H1 (cell line): ENCODE measurements around the gene TWSG1. TPM values are rescaled to one million over a fixed set of nuclear protein-coding genes. Genes with fewer than 3 reads are reported as not detected.
A peak's percentile ranks its signal among the peaks of the same experiment; 100 is the strongest.

Source experiments
- CTCF ChIA-PET: fragments of 300-600 bp; sonication (Branson Sonifier 250); formaldehyde crosslinking; loops from one replicate; lab custom pipeline; 2021; ENCODE audit not compliant: partially characterized antibody; lab: Charles Lee
- POLR2A ChIA-PET: fragments of 300-600 bp; sonication (Branson Sonifier 250); formaldehyde crosslinking; loops from one replicate; lab custom pipeline; 2021; ENCODE audit warnings: inconsistent platforms; ENCODE audit not compliant: partially characterized antibody; lab: Charles Lee
- DNase-seq, 2 experiments: peaks; one replicate each; pipeline versions ENCODE4 v3.0.0 to v3.0.0-alpha.2; 2010 to 2022; ENCODE audit warnings: low spot score in 2 of 2, low read depth in 1 of 2, mixed read lengths in 1 of 2
- FAIRE-seq: peaks from 2 replicates; lab custom pipeline; 2011; peaks lifted over from hg19 to GRCh38; lab: Jason Lieb, UNC
- H2AFZ ChIP-seq: 2 replicates; pipeline ENCODE4 v1.8.1; 2012; ENCODE audit warnings: low read length, inconsistent platforms
- H2AK5ac ChIP-seq: 2 replicates; pipeline ENCODE4 v1.6.1; 2013; ENCODE audit warnings: low read depth, low read length
- H2BK120ac ChIP-seq: replicated peaks from 2 replicates; pipeline ENCODE3; 2013; ENCODE audit warnings: low read depth, low read length, inconsistent platforms
- H2BK12ac ChIP-seq: 2 replicates; pipeline ENCODE4 v1.6.1; 2013; ENCODE audit warnings: low read depth, low read length
- H2BK15ac ChIP-seq: 2 replicates; pipeline ENCODE4 v1.6.1; 2013; ENCODE audit warnings: low read length
- H2BK20ac ChIP-seq: 2 replicates; pipeline ENCODE4 v1.6.1; 2013; ENCODE audit warnings: low read length
- H2BK5ac ChIP-seq: 2 replicates; pipeline ENCODE4 v1.6.1; 2013; ENCODE audit warnings: low read depth, low read length
- H3K14ac ChIP-seq: 2 replicates; pipeline ENCODE4 v1.6.1; 2013; ENCODE audit warnings: inconsistent platforms; ENCODE audit not compliant: insufficient read length
- H3K18ac ChIP-seq: 2 replicates; pipeline ENCODE4 v1.6.1; 2013; ENCODE audit warnings: low read length; ENCODE audit errors: extremely low read depth
- H3K23ac ChIP-seq: 2 replicates; pipeline ENCODE4 v1.6.1; 2013; ENCODE audit warnings: inconsistent platforms; ENCODE audit not compliant: insufficient read length
- H3K23me2 ChIP-seq: 2 replicates; pipeline ENCODE4 v1.6.1; 2013; ENCODE audit warnings: low read depth, low read length
- H3K27ac ChIP-seq: 2 replicates; pipeline ENCODE4 v1.6.1; 2011; ENCODE audit warnings: low read depth, low read length, inconsistent platforms
- H3K27me3 ChIP-seq, 4 experiments: replicated peaks in 1 of 4; 1 replicate in 1 of 4; 2 replicates in 3 of 4; pipeline versions ENCODE4 v1.6.1 to v1.8.1; 2011 to 2013; ENCODE audit warnings: low read length in 3 of 4, mild to moderate bottlenecking in 3 of 4, inconsistent platforms in 2 of 4, mixed read lengths in 2 of 4, moderate library complexity in 1 of 4; ENCODE audit not compliant: control insufficient read depth in 3 of 4, insufficient read depth in 3 of 4; ENCODE audit errors: extremely low read depth in 1 of 4
- H3K36me3 ChIP-seq, 4 experiments: 2 replicates each; pipeline versions ENCODE4 v1.6.1 to v1.8.1; 2011 to 2013; ENCODE audit warnings: mild to moderate bottlenecking in 4 of 4, low read length in 3 of 4, moderate library complexity in 2 of 4, control low read depth in 1 of 4, inconsistent platforms in 1 of 4; ENCODE audit not compliant: insufficient read depth in 4 of 4, control insufficient read depth in 2 of 4
- H3K4ac ChIP-seq: replicated peaks from 2 replicates; pipeline ENCODE3; 2013; ENCODE audit warnings: low read length, low read depth, mixed read lengths, inconsistent platforms; ENCODE audit not compliant: insufficient read length
- H3K4me1 ChIP-seq, 4 experiments: replicated peaks in 1 of 4; 1 replicate in 1 of 4; 2 replicates in 3 of 4; pipeline versions ENCODE4 v1.6.1 to v1.8.1; 2011 to 2013; ENCODE audit warnings: low read length in 3 of 4, inconsistent platforms in 2 of 4, mixed read lengths in 1 of 4; ENCODE audit not compliant: insufficient read depth in 4 of 4, control insufficient read depth in 3 of 4
- H3K4me2 ChIP-seq, 2 experiments: 2 replicates each; pipeline versions ENCODE4 v1.6.1 to v1.8.1; 2011 to 2013; ENCODE audit warnings: low read depth in 2 of 2, low read length in 2 of 2, control low read depth in 1 of 2, inconsistent platforms in 1 of 2, mild to moderate bottlenecking in 1 of 2; ENCODE audit not compliant: insufficient read depth in 1 of 2
- H3K4me3 ChIP-seq, 4 experiments: fragments of 200-600, 300-600 bp in 1 of 4; sonication (generic), shearing (Covaris generic), sonication (Bioruptor Twin) in 1 of 4; 2 replicates each; pipeline versions ENCODE4 v1.5.1 to v1.8.1; 2011 to 2016; ENCODE audit warnings: low read length in 4 of 4, low read depth in 3 of 4, control low read depth in 2 of 4, inconsistent platforms in 2 of 4, mild to moderate bottlenecking in 2 of 4, mixed read lengths in 1 of 4, moderate library complexity in 1 of 4; ENCODE audit not compliant: insufficient read depth in 2 of 4; ENCODE audit errors: extremely low read depth in 1 of 4
- H3K56ac ChIP-seq: replicated peaks from 2 replicates; pipeline ENCODE3; 2013; ENCODE audit warnings: low read depth, mild to moderate bottlenecking, mixed read lengths, low read length, inconsistent platforms; ENCODE audit not compliant: insufficient read length
- H3K79me1 ChIP-seq: 2 replicates; pipeline ENCODE4 v1.6.1; 2013; ENCODE audit warnings: low read depth, low read length, control low read depth
- H3K79me2 ChIP-seq, 2 experiments: 2 replicates each; pipeline versions ENCODE4 v1.6.1 to v1.8.1; 2012 to 2013; ENCODE audit warnings: low read length in 2 of 2, mild to moderate bottlenecking in 2 of 2, inconsistent platforms in 1 of 2; ENCODE audit not compliant: insufficient read depth in 2 of 2, control insufficient read depth in 1 of 2
- H3K9ac ChIP-seq, 4 experiments: replicated peaks in 1 of 4; 1 replicate in 1 of 4; 2 replicates in 3 of 4; pipeline versions ENCODE4 v1.6.1 to v1.8.1; 2011 to 2013; ENCODE audit warnings: low read depth in 3 of 4, low read length in 3 of 4, control low read depth in 2 of 4, mild to moderate bottlenecking in 2 of 4, moderate library complexity in 2 of 4, inconsistent platforms in 1 of 4; ENCODE audit errors: extremely low read depth in 1 of 4
- H3K9me3 ChIP-seq, 2 experiments: 2 replicates each; pipeline versions ENCODE4 v1.6.1 to v1.8.1; 2012 to 2013; ENCODE audit warnings: mild to moderate bottlenecking in 2 of 2, moderate library complexity in 2 of 2, control low read depth in 1 of 2, inconsistent platforms in 1 of 2, low read depth in 1 of 2, low read length in 1 of 2, mixed read lengths in 1 of 2; ENCODE audit not compliant: insufficient read depth in 2 of 2
- H4K20me1 ChIP-seq, 2 experiments: replicated peaks in 1 of 2; 2 replicates each; pipeline versions ENCODE3 to v1.8.1; 2011 to 2013; ENCODE audit warnings: inconsistent platforms in 2 of 2, low read length in 2 of 2, mild to moderate bottlenecking in 1 of 2; ENCODE audit not compliant: insufficient read depth in 2 of 2, control insufficient read depth in 1 of 2
- H4K5ac ChIP-seq: 2 replicates; pipeline ENCODE4 v1.6.1; 2013; ENCODE audit warnings: low read length, low read depth, mixed read lengths, inconsistent platforms; ENCODE audit not compliant: insufficient read length
- H4K8ac ChIP-seq: 2 replicates; pipeline ENCODE4 v1.8.0; 2013; ENCODE audit warnings: mild to moderate bottlenecking, moderate library complexity, low read length, inconsistent platforms; ENCODE audit not compliant: insufficient read depth; ENCODE audit errors: extremely low read depth
- H4K91ac ChIP-seq: replicated peaks from 2 replicates; pipeline ENCODE3; 2013; ENCODE audit warnings: low read length, mixed read lengths, inconsistent platforms; ENCODE audit not compliant: insufficient read length
- ASH2L ChIP-seq: fragments of 200-600, 300-600 bp; sonication (generic); IDR thresholded peaks from one replicate; pipeline ENCODE4 v1.7.1; 2017; ENCODE audit warnings: low read length
- POLR2A ChIP-seq, 2 experiments: IDR thresholded peaks; 1 replicate in 1 of 2; 2 replicates in 1 of 2; pipeline ENCODE4 v1.6.1; 2011; ENCODE audit warnings: low read depth in 2 of 2, low read length in 2 of 2, mild to moderate bottlenecking in 2 of 2; ENCODE audit errors: control extremely low read depth in 1 of 2
- RXRA ChIP-seq: IDR thresholded peaks from 2 replicates; pipeline ENCODE4 v1.6.1; 2011; ENCODE audit warnings: low read depth, mild to moderate bottlenecking, low read length, moderate library complexity; ENCODE audit not compliant: insufficient read depth
- TAF7 ChIP-seq: optimal IDR thresholded peaks from 2 replicates; pipeline ENCODE3; 2011; ENCODE audit warnings: low read depth, mild to moderate bottlenecking, inconsistent platforms, low read length, moderate library complexity, borderline replicate concordance
- WGBS, 2 experiments: shearing (Covaris generic) in 1 of 2; methylation state at CpG; one replicate each; pipeline versions ENCODE4 v1.1.6 to v1.1.7; 2013 to 2015; ENCODE audit warnings: low lambda C conversion rate in 2 of 2, mixed read lengths in 2 of 2, inconsistent platforms in 1 of 2, low coverage in 1 of 2, missing lambda C conversion rate in 1 of 2; ENCODE audit not compliant: insufficient replicate concordance in 2 of 2, insufficient coverage in 1 of 2, insufficient read length in 1 of 2; ENCODE audit errors: extremely low coverage in 1 of 2, missing lambda C conversion rate in 1 of 2; 5-methylcytosine and 5-hydroxymethylcytosine counted together
- polyA plus RNA-seq, 7 experiments: library from polyadenylated mRNA; depleted of rRNA in 3 of 7; stranded (reverse) in 5 of 7; unstranded in 2 of 7; fragments of >200 nt in 5 of 7; fragments of 200-250 nt in 2 of 7; gene quantifications; 1 replicate in 5 of 7; 2 replicates in 1 of 7; 4 replicates in 1 of 7; pipeline versions ENCODE4 v1.2.1 to v1.2.3, GENCODE V29; 2011 to 2013; ENCODE audit warnings: missing spikeins in 2 of 7, mixed read lengths in 2 of 7
- total RNA-seq: library from RNA; stranded (reverse); fragmentation: NEBNext Ultra II Directional; extraction: Animal tissue kit (Norgen Biotek cat#: 25700); gene quantifications from 2 replicates; pipeline ENCODE4 v1.2.1, GENCODE V29; 2021

TWSG1 gene
- total and polyA plus RNA-seq, 2 of the 8 experiments (the other 6 are each of a cell fraction or from before 2014, with no cell fraction given) = 11.8 to 19.8 TPM

- H3K4me1 ChIP-seq = 0 out of 7 replicates have a peak, but pooled peaks cover 0 to under 1% (median 0%) of the 10 kb centered on the region in 4 experiments
- no peaks in the 10 kb centered on the region for H4K20me1 ChIP-seq
- DNase-seq = no peak
- no peak overlapping the region for H3K23ac ChIP-seq
- no peaks in the 10 kb centered on the region for H3K27me3 ChIP-seq
- H2BK12ac ChIP-seq = no peak overlapping the region
- no peak overlapping the region for H2BK15ac ChIP-seq
- H3K9ac ChIP-seq = peak overlapping the region in 1 of 4 experiments; percentile 26; a peak in 1 of 7 replicates
- H3K18ac ChIP-seq = no peak overlapping the region
- no peak overlapping the region for H3K56ac ChIP-seq
- no peak overlapping the region for H3K14ac ChIP-seq
- H2BK20ac ChIP-seq = no peak overlapping the region
- no peak overlapping the region for H2AK5ac ChIP-seq
- no peak overlapping the region for H2BK120ac ChIP-seq
- CTCF ChIA-PET = no interaction called here
- no peak overlapping the region for H3K4ac ChIP-seq
- H3K79me2 ChIP-seq = no peaks in the 10 kb centered on the region
- FAIRE-seq = no peak
- H2AFZ ChIP-seq = no peak overlapping the region
- H3K9me3 ChIP-seq = no peaks in the 10 kb centered on the region
- H3K27ac ChIP-seq = no peak overlapping the region
- H4K5ac ChIP-seq = no peak overlapping the region
- no peak overlapping the region for H3K4me2 ChIP-seq
- H3K23me2 ChIP-seq = no peaks in the 10 kb centered on the region
- H3K79me1 ChIP-seq = no peaks in the 10 kb centered on the region
- no peak overlapping the region for H3K4me3 ChIP-seq
- H4K8ac ChIP-seq = no peak overlapping the region
- peaks cover 0 to 4% (median 0%) of the 10 kb centered on the region in 4 experiments; a peak in 2 of 8 replicates for H3K36me3 ChIP-seq
- 88% methylated on average over 5 of the region's 5 CpGs; no CpG with 5 or more reads in 1 of the 2 experiments for WGBS, 2 experiments
- H2BK5ac ChIP-seq = no peak overlapping the region
- H4K91ac ChIP-seq = no peak overlapping the region
- POLR2A ChIA-PET = interaction anchor here (0.6 kb wide), 1 partner anchor 16 kb away, joined by 3 read pairs; no protein-coding TSS in a partner anchor
- no peak for TF ChIP-seq ASH2L
- TF ChIP-seq TAF7 = no peak
- TF ChIP-seq RXRA = no peak
- TF ChIP-seq POLR2A (IDR thresholded peaks at IDR 0.05; ENCODE audit: control extremely low read depth in 1 of 2, low read depth in 2 of 2, low read length in 2 of 2) = no peak
Observed at GRCh38 chr18:9400197-9400596, 65.6 kb downstream of the TWSG1 start.
